HepG2 (cell line): ENCODE data around the gene GNG7. TPM values are rescaled to one million over a fixed set of nuclear protein-coding genes. Genes with fewer than 3 reads are reported as not detected.

Source experiments
- ATAC-seq: fragments of 200-7000 bp; cut with Tn5 transposase; 3 replicates; pipeline ENCODE4 v1.9.1; 2020; ENCODE audit warnings: mild to moderate bottlenecking, moderate library complexity
- BruUV-seq: library from RNA; stranded (reverse); fragments of 400-500 nt; replicated peaks from 2 replicates; lab custom pipeline; 2021; lab: Mats Ljungman, UMichigan
- CTCF ChIA-PET: fragments of 300-600 bp; formaldehyde crosslinking; extraction: SDS; loops from one replicate; lab custom pipeline; 2021; ENCODE audit warnings: low total read pairs, inconsistent platforms, low intra/inter-chr PET ratio; lab: Yijun Ruan, JAX
- POLR2A ChIA-PET: fragments of 350-600 bp; sonication (Branson Sonifier 250); formaldehyde crosslinking; loops from one replicate; lab custom pipeline; 2020; ENCODE audit warnings: antibody characterized with exemption, inconsistent platforms; lab: Yijun Ruan, JAX
- DNase-seq: peaks from one replicate; pipeline ENCODE4 v3.0.0-alpha.2; 2015; ENCODE audit warnings: low spot score
- FAIRE-seq: peaks from 3 replicates; lab custom pipeline; 2011; peaks lifted over from hg19 to GRCh38; lab: Jason Lieb, UNC
- H2AFZ ChIP-seq: one replicate; pipeline ENCODE4 v1.6.1; 2011; ENCODE audit warnings: low read length, inconsistent platforms
- H3K27ac ChIP-seq: fragments of 300-600 bp; 3 replicates; pipeline ENCODE4 v1.8.0; 2011; ENCODE audit warnings: mixed run types, mild to moderate bottlenecking, mixed read lengths, low read length, inconsistent platforms; ENCODE audit not compliant: insufficient read depth; ENCODE audit errors: extremely low read length
- H3K27me3 ChIP-seq, 2 experiments: fragments of 200-600 bp in 1 of 2; 2 replicates in 1 of 2; 3 replicates in 1 of 2; pipeline versions ENCODE4 v1.6.0 to v1.8.0; 2011; ENCODE audit warnings: low read length in 2 of 2, mild to moderate bottlenecking in 2 of 2, moderate library complexity in 2 of 2, inconsistent platforms in 1 of 2; ENCODE audit not compliant: insufficient read depth in 2 of 2, control insufficient read depth in 1 of 2
- H3K36me3 ChIP-seq, 2 experiments: fragments of 200-600 bp in 1 of 2; replicated peaks in 1 of 2; 2 replicates in 1 of 2; 3 replicates in 1 of 2; pipeline versions ENCODE4 v1.5.1 to v1.8.0; 2011; ENCODE audit warnings: low read length in 2 of 2, inconsistent platforms in 1 of 2; ENCODE audit not compliant: insufficient read depth in 2 of 2, control insufficient read depth in 1 of 2
- H3K4me1 ChIP-seq: 2 replicates; pipeline ENCODE4 v1.5.1; 2012; ENCODE audit warnings: low read length, inconsistent platforms; ENCODE audit not compliant: insufficient read depth
- H3K4me2 ChIP-seq: 2 replicates; pipeline ENCODE4 v1.6.0; 2011; ENCODE audit warnings: low read depth, low read length, inconsistent platforms
- H3K4me3 ChIP-seq, 3 experiments: fragments of 200-600 bp in 1 of 3; sonication (generic), shearing (Covaris generic) in 1 of 3; replicated peaks in 1 of 3; 2 replicates each; pipeline ENCODE4 v1.5.1; 2011 to 2016; ENCODE audit warnings: low read length in 3 of 3, inconsistent platforms in 2 of 3, low read depth in 2 of 3, mild to moderate bottlenecking in 2 of 3, control low read depth in 1 of 3, mixed read lengths in 1 of 3; ENCODE audit not compliant: insufficient read depth in 1 of 3
- H3K79me2 ChIP-seq: one replicate; pipeline ENCODE4 v1.6.1; 2011; ENCODE audit warnings: low read length, inconsistent platforms; ENCODE audit not compliant: insufficient read depth
- H3K9ac ChIP-seq: 2 replicates; pipeline ENCODE4 v1.6.0; 2011; ENCODE audit warnings: mild to moderate bottlenecking, low read depth, low read length, inconsistent platforms; ENCODE audit not compliant: insufficient read depth
- H3K9me3 ChIP-seq: 2 replicates; pipeline ENCODE4 v1.5.1; 2012; ENCODE audit warnings: mild to moderate bottlenecking, low read length
- H4K20me1 ChIP-seq: 2 replicates; pipeline ENCODE4 v1.6.0; 2011; ENCODE audit warnings: inconsistent platforms, mild to moderate bottlenecking, low read length, moderate library complexity; ENCODE audit not compliant: insufficient read depth
- CREB1 ChIP-seq, 2 experiments: fragments of 450-650 bp in 1 of 2; IDR thresholded peaks; 2 replicates each; pipeline ENCODE4 v1.6.1; 2016 to 2017; ENCODE audit warnings: control low read depth in 1 of 2, mild to moderate bottlenecking in 1 of 2, missing compliant biosample characterization in 1 of 2, missing genetic modification characterization in 1 of 2
- EHMT2 ChIP-seq: fragments of 200-600 bp; sonication (generic); IDR thresholded peaks from 2 replicates; pipeline ENCODE4 v1.7.0; 2017; ENCODE audit warnings: antibody characterized with exemption, low read depth, low read length, borderline replicate concordance
- ELK4 ChIP-seq: sonication (generic); formaldehyde crosslinking; IDR thresholded peaks from 2 replicates; pipeline ENCODE4 v1.9.0; 2021; ENCODE audit warnings: missing genetic modification reagents, borderline replicate concordance
- HCFC1 ChIP-seq: fragments of 150-350 bp; IDR thresholded peaks from 2 replicates; pipeline ENCODE4 v1.6.1; 2014; ENCODE audit warnings: low read depth, low read length
- HIC2 ChIP-seq: sonication (generic); formaldehyde crosslinking; IDR thresholded peaks from 2 replicates; pipeline ENCODE4 v1.9.0; 2022; ENCODE audit warnings: low read depth, missing genetic modification reagents
- HNF4A ChIP-seq: sonication (generic); formaldehyde crosslinking; IDR thresholded peaks from 2 replicates; pipeline ENCODE4 v1.4.0; 2020; ENCODE audit warnings: missing genetic modification reagents
- NPAS2 ChIP-seq: sonication (generic); formaldehyde crosslinking; IDR thresholded peaks from 2 replicates; pipeline ENCODE4 v1.8.0; 2022; ENCODE audit warnings: mild to moderate bottlenecking, missing genetic modification reagents, borderline replicate concordance
- RFX1 ChIP-seq: fragments of 450-650 bp; IDR thresholded peaks from 2 replicates; pipeline ENCODE4 v1.6.1; 2017
- RFXANK ChIP-seq: IDR thresholded peaks from 2 replicates; pipeline ENCODE4 v1.6.1; 2016
- TGIF2 ChIP-seq: IDR thresholded peaks from 2 replicates; pipeline ENCODE4 v1.6.1; 2016; ENCODE audit warnings: control low read depth, missing compliant biosample characterization
- THRA ChIP-seq: sonication (generic); formaldehyde crosslinking; IDR thresholded peaks from 2 replicates; pipeline ENCODE4 v1.4.0; 2020; ENCODE audit warnings: missing genetic modification reagents, borderline replicate concordance
- ZIK1 ChIP-seq: sonication (generic); formaldehyde crosslinking; IDR thresholded peaks from 2 replicates; pipeline ENCODE4 v1.5.0; 2020; ENCODE audit warnings: mild to moderate bottlenecking, low read depth, missing genetic modification reagents, borderline replicate concordance
- ZNF18 ChIP-seq: sonication (generic); formaldehyde crosslinking; IDR thresholded peaks from 2 replicates; pipeline ENCODE4 v1.8.0; 2022; ENCODE audit warnings: mild to moderate bottlenecking, missing genetic modification reagents; ENCODE audit not compliant: insufficient replicate concordance
- ZNF251 ChIP-seq: sonication (generic); formaldehyde crosslinking; IDR thresholded peaks from 2 replicates; pipeline ENCODE4 v1.9.0; 2021; ENCODE audit warnings: mild to moderate bottlenecking, missing genetic modification reagents
- ZSCAN9 ChIP-seq: IDR thresholded peaks from 2 replicates; pipeline ENCODE4 v1.6.1; 2016; ENCODE audit warnings: borderline replicate concordance
- WGBS: methylation state at CpG from one replicate; pipeline ENCODE4 v1.1.6; 2017; ENCODE audit warnings: low lambda C conversion rate; 5-methylcytosine and 5-hydroxymethylcytosine counted together
- in situ Hi-C: cut with HindIII; loops from 2 replicates; pipeline ENCODE4 v1.10.0; 2017; ENCODE audit warnings: low pct_unique_long_range_greater_than_20kb; ENCODE audit not compliant: extremely low pct_ligation_motif_present
- intact Hi-C: fragments of 100-400 bp; cut with micrococcal nuclease; formaldehyde crosslinking; loops from one replicate; pipeline ENCODE4 v1.10.0; 2022; ENCODE audit not compliant: unreplicated experiment
- polyA plus RNA-seq, 8 experiments: library from polyadenylated mRNA; depleted of rRNA in 3 of 8; stranded (reverse) in 7 of 8; unstranded in 1 of 8; fragments of >200 nt; fragmentation: Illumina TruSeq in 4 of 8; extraction: Trizol in 4 of 8; gene quantifications; 2 replicates each; pipeline versions ENCODE4 v1.2.1 to v1.2.3, GENCODE V29; 2011 to 2016; ENCODE audit warnings: low read depth in 4 of 8, missing spikeins in 1 of 8, mixed read lengths in 1 of 8; ENCODE audit not compliant: insufficient read depth in 1 of 8
- total RNA-seq, 5 experiments: library from RNA; depleted of rRNA; stranded (reverse); fragments of >200 nt; fragmentation: Illumina TruSeq; extraction: Trizol; gene quantifications; 2 replicates each; pipeline ENCODE4 v1.2.3, GENCODE V29; 2016; ENCODE audit warnings: low read depth in 1 of 5

Gene GNG7
- total and polyA plus RNA-seq, 2 of the 13 experiments (the other 11 are each of a cell fraction or from before 2014, with no cell fraction given) = 1.4 to 3.3 TPM

- no peak for TF ChIP-seq ZNF251 (CRISPR knock-in tag)
- TF ChIP-seq THRA (CRISPR knock-in tag) = peak; percentile 90
- no peak for TF ChIP-seq RFX1
- TF ChIP-seq RFXANK (CRISPR knock-in tag) = no peak
- TF ChIP-seq HNF4A (CRISPR knock-in tag) = peak; percentile 59
- TF ChIP-seq ELK4 = no peak
- TF ChIP-seq CREB1 (IDR thresholded peaks at IDR 0.05) = no peak
- TF ChIP-seq CREB1 (CRISPR knock-in tag; IDR thresholded peaks at IDR 0.05) = no peak
- TF ChIP-seq HCFC1 = no peak
- peak; percentile 90; the same call in 1 of the 2 replicates for TF ChIP-seq ZSCAN9
Measured at GRCh38 chr19:2540646-2541454, 161.6 kb downstream of the GNG7 start (continued).

GRCh38 chr19:2540251-2540645 is 162.2 kb downstream of the GNG7 start:
- in situ Hi-C loops = loop anchor here (5.0 kb wide), 1 partner anchor 63 kb away; the partner anchor contains the start of gene GADD45B
- peaks cover 70% of the 10 kb centered on the region for H3K4me1 ChIP-seq
- WGBS = 77% methylated on average over 7 of the region's 12 CpGs
- CTCF ChIA-PET = no interaction called here
- H3K4me2 ChIP-seq = peak overlapping the region; percentile 79
- no peak for TF ChIP-seq TGIF2 (CRISPR knock-in tag)
- TF ChIP-seq EHMT2 = no peak
- TF ChIP-seq HIC2 (CRISPR knock-in tag) = no peak
- TF ChIP-seq ZNF18 (CRISPR knock-in tag) = no peak
- TF ChIP-seq NPAS2 (CRISPR knock-in tag) = no peak
- no peak for TF ChIP-seq ZIK1 (CRISPR knock-in tag)
- no TSS peak for BruUV-seq
- H3K9me3 ChIP-seq = no peaks in the 10 kb centered on the region
- peak overlapping the region; percentile 53; the same call in 1 of the 2 replicates for H3K9ac ChIP-seq
- no peak for FAIRE-seq
- no peaks in the 10 kb centered on the region for H3K79me2 ChIP-seq
- H2AFZ ChIP-seq = no peak overlapping the region
- DNase-seq = no peak
- POLR2A ChIA-PET = interaction anchor here (0.9 to 7.9 kb wide), 10 partner anchors 9 to 82 kb away, joined by 3 to 199 read pairs (median 8); partner anchors contain the start of gene GADD45B
- no peaks in the 10 kb centered on the region for H3K27me3 ChIP-seq
- no peak for ATAC-seq
- H4K20me1 ChIP-seq = no peaks in the 10 kb centered on the region
- H3K36me3 ChIP-seq = no peaks in the 10 kb centered on the region
- peak overlapping the region; percentile 57 for H3K27ac ChIP-seq
- intact Hi-C loops = loop anchor here (5.0 kb wide), 1 partner anchor 63 kb away; the partner anchor contains the start of gene GADD45B
- peak overlapping the region; percentile 21 to 56 (median 26); a peak in 5 of 6 replicates for H3K4me3 ChIP-seq
